GM11168 (cell line): ENCODE data around the gene APP.

Experiments used
- in situ Hi-C: fragments of 300-500 bp; cut with MboI; formaldehyde crosslinking; loops from one replicate; pipeline ENCODE4 v1.12.0; 2022; ENCODE audit warnings: low sequenced_read_pairs; ENCODE audit not compliant: unreplicated experiment

Gene APP

DNA sequence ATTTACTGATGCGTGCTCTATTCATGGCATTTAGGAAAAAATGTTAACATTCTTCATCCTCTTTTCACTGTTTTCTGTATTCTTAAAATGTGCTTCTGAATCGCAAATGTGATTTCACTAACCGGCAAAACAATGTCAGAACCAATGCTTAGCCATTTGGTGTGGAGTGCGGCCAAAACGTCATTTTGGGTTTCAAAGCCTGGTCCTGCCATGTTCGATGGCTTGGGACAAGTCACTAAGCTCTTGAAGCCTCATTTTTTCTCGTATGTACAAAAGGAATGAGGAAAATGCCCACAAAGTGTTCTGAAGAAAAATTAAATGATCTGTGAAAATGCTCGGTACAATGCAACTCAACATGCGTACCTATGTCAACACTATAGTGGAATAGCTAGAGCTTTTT lies 175.3 kb downstream of the APP start:
- in situ Hi-C loops, result no loop called here

DNA sequence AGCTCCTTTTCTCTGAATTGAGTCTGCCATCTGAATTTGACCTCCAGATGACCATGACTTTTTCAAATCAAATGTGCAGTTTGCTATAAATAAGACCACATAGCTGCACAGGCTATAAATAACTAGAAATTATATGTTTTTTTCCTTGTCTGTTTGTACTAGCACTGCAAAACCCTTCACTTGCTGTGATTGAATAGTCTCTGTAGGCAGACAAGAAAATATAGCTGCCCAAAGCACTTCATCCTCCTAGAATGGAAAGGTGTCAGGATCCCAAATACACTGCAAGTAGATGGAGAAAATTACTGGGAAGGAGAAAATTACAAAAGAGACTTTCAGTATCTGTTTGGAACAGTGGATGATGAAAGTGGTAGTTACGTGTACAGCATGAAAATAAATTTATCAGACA lies 175.8 kb downstream of the APP start:
- in situ Hi-C loops, result no loop called here

DNA sequence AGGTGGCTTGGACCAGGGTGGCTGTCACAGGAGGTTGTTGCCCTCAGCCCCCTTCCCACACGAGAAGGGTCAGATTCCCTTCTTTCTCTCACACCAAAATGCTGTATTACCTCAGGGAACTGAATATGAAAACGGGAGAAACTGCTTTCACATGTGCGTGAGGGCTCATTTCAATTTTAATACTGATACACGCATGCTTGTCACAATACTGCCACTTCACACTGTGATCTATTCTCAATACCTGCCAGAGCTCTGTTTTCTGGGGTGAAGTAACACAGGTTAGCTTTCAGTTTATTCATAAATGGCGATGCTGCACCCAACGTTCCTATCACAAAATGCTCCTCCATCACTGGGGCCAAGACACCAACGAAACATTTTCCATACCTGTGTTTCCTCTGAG lies 181.8 kb downstream of the APP start:
- in situ Hi-C loops, result no loop called here

DNA sequence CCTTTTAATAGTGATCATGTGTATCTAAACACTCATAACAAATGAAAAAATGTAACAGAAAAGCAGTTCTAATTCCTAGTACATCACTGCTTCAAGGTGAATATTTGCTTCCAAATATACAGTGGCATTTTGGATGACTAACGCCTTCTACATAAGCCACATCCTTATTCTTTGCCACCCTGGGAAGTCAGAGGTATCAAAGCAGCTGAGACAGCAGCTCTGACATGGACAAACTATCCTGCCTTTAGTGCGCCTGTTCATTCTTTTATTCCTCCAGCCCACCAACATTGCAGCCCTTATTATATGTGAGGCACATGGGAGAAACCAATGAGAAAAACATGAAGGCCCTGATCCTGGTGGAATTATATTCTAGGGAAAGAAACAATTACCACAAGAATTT lies 183.0 kb downstream of the APP start:
- in situ Hi-C loops, result no loop called here

DNA sequence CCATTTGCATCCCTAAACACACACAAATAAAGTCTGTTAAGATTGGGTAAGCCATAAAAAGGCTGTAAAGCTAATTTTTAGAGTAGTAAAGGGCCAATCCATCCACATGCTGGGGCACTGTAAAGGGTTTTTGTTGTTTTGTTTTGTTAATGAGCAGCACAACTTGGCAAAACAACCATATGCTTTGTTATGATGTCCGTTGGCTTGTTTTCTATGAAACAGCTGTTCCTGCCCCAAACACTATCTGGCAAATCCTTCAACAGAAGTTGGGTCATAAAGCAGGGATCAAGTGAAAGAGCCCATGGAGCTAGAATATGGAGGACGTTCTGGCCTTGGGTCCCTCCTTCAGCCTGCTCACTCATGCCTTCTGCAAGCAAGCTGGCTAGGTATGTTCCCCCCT lies 183.6 kb downstream of the APP start:
- in situ Hi-C loops, result no loop called here

DNA sequence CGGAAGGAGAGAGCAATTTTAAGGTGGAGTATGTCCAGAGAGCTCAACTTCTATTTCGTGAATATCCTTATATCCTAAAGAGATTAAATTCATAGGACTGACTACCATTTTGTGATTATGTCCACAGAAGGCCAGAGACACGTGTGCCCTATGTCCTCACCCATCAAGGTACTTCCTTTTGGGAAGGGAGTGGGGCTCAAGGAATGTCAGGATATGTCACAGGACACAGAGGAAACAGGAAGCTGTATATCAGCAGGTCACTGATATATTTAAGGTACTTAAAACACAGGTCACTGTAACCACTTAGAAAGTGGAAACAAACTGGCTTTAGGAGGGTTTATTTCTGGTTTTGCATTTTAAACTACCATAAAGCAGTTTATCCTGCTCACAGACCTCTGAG lies 184.6 kb downstream of the APP start:
- in situ Hi-C loops, result no loop called here

DNA sequence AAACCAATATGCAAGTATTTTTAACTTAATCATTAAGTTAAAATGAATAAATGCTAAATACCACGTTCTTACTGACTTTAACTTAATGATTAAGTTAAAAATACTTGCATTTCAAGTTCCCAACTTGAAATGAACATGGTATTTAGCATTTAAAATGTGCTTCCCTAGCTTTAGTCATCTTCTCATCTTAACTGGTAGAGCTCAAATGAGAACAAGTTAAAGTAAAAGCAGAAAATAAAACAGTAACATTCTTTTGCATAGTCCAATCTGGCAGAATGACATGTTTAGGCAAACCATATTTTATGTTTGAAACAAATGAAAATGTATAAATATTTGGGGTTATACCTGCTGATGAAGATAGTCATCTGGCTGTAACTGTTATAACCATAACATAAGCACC lies 186.0 kb downstream of the APP start:
- in situ Hi-C loops, result no loop called here

DNA sequence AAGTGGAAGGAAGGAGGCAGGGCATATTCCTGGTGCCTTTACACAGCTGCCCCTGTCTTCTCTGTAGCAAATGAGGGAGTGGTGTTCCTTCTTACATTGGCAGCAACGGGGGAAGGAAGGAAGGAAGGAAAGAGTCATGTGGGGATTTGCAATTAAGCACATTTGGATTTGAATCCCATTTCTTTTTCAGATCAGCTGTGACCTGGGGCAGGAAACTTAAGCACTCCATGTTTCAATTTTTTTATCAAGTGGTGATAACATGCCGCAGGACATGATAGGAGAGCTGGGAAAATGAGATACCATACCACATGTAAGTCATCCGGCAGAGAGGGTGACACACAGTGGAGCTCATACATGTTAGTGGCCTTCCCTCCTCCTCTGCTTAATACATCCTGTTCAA lies 186.8 kb downstream of the APP start:
- in situ Hi-C loops, result no loop called here

DNA sequence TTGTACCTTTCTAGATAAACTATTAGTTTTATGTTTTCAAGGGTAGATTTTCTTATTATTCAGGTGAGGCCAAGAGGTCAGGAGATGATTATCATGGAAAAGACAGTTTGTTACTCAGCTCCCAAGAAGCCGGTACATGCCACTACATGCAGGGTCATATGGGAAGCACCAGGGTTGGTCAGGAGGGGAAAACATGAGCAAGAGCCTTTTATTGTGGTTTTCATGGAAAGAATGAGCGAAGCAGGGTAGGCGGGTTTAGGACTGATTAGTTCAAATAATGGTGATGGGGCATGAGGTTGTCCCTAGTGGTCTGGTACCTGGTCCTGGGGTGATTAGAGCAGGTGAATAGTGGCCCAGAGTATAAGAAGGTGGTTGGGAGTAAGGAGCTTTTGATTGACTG lies 189.9 kb downstream of the APP start:
- in situ Hi-C loops, result no loop called here

DNA sequence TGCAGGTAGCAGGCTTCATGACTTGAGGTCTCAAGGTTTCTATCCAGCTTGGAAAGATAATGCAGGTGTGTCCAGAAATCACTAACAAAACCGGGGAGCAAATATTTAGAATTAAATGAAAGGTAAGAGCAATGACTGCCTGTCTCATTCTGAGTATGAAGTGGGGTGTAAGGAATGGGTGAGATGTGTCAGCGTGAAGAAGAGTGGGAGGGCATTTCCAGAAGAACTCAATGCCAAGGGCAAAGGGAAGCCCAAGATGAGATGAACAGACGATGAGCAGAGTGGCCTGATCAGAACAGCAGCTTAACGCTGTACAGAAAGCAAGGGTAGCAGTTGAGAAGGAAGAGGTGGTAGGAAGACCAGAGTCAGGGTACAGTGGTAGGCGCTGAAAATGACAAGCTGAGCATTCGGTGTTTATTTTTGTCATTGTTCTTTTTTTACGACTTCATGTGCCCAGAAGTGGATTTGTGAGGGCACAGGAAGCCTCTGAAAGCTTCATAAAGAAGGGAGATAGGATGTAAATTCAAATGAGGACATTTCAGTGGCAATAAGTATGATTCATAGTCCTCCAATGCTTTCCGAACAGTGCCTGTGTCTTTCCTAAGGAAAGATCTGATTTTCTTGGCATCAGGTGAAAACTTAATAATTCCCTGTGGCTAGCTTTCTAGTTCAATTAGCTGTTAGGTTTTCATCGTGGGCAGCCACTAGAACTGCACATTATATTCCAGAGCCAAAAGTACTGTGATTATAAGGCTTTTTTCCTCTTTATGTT lies 190.5 kb downstream of the APP start:
- in situ Hi-C loops, result no loop called here

DNA sequence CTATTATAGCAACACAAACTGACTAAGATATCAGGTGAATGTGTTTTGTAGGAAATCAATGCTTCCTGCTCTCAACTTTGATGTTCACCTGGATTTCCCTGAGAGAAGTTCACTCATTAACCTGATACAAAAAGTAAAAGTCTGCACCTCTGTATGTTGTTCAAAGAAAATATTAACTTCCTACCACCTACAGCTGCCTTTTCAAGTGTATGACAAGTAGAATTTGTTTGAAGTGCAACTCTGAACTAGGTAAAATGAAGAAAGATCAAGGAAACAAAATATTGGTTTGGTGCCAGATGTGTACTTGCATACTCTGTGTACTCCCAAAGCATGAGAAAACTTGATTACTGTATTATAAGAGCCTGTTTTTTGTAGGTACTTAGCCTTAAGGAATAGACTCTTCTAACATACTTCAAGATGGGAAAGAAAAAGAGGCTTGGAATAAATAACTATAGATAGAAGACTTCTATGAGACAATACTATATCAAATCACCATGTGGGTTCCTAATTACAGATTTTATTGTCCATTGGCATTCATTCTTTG lies 193.4 kb downstream of the APP start:
- in situ Hi-C loops, result no loop called here

DNA sequence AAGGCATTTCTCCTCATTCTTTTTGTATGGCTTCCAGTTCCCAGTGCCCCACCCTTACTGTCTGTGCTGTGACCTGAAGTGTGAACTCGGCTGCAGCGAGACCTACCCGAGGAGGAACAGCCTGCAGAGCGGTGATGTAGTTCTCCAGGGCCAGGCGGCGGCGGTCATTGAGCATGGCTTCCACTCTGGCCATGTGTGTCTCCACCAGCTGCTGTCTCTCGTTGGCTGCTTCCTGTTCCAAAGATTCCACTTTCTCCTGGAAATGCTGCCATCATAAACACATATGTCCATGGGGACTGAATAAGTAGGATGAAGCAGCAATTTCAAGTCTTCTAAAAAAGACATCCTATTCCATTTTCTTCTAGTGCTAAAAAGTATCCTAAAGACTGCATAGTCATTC lies 195.6 kb downstream of the APP start:
- in situ Hi-C loops, result no loop called here

DNA sequence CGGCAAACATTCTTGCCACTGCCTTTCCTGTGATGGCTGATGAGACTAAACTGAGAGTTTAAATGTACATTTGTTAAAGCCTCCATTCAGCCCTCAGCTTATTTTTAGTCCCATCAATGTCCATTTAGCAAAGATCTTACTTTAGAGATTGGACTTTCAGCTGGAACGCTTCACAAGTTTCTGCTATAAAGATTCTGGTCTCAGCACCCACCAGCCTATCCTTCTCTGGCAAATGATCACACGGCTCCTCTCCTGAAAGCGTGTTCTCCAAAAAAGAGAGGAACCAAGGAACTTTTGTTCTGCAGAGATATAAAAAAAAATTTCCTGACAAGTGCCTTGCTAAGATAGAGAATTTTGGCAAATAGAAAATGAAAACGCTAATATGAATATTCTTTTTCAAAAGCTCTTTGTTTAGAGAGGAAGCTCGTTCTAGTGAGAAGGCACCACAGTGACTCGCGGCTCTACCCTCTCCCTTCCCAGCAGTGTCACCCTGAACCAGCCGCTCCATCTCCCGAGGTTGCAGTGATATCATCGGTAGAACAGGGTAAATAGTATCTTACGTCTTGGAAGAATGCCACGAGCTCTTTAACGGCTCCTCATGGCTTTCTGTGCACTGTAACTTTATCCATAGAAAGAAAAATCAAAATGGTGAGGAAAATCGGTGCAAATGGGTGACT lies 200.2 kb downstream of the APP start:
- in situ Hi-C loops, result no loop called here

DNA sequence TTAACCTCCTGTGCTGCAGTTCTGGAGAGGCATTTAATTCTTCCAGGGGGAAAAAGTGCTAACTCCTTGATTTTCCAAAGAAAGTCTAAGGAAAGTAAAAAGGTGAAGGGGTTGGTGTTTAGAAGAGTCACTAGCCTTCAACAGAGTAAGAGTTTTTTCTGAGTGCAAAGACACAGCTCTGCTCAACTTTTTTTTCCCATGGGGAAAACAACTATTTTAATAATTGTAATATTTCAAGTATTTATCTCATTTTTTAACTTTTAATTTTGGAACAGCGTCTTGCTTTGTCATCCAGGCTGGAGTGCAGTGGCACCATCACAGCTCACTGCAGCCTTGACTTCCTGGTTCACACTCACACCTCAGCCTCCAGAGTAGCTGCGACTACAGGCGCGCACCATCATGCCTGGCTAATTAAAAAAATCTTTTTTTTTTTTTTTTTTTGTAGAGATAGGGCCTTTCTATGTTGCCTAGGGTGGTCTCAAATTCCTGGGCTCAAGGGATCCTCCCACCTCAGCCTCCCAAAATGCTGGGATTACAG lies 202.6 kb downstream of the APP start:
- in situ Hi-C loops, result no loop called here

DNA sequence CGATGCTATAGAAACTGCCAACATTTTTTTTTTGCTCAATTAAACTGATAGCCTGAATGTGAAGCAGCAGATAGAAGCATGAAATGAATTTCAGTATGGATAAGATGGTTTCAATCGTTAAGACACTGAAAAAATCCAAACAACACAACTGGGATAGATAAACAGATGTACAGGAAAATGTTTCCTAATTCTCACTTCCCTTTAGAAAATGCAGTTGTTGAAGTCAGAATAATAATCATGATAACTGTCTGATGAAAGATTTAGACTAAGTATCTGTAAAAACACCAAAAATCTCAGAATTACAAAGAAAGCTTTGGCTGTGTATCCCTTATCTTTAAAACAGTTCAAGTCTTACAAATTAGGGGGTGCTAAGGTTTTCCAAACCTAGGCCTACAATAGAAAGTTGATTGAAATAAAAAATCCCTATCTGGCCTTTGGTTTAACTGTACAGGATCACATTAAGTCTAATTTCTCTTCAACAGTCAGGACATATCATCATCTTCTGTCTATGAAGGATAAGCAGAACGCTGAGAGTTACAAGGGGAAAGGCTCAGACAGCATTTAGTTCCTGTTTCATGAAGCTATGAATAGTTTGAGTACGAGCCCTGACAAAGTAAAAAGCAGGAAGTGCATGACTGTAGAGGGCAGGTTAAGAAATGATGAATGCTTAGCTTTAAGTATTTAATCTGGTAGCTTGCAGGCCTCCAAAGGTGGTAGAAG lies 203.2 kb downstream of the APP start:
- in situ Hi-C loops, result no loop called here

DNA sequence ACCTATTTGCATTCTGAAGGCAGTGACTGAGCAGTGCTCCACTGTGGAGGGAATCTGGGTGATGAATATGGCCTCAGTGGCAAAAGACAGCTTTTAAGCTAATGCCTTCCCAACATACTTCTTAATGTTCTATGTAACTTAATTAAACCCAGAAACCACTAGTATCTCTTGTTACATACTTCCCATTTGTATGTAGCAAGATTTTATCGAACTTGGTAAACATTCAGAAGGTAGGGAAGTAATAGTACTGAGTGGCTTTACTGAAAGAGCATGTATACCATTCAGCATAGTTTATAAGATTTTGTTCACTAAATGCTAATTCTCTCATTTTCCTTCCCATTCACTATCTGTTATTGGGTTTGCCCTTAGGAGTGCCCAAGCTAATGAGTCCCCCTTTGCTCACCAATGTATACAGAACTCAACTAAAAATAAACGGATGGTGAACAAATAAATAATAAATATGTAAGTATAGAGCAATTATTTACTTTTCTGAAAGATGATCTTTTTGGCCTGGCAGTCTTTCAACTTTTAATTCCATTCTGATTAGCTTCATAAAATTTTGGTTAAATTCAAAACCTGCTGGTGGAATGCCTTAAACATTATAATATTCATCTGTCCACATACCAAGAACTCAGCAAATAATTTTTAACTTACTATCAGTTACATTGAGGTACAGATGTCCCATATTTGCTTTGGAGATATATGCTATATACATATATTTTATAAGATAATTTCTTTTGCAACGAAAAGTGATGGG lies 204.4 kb downstream of the APP start:
- in situ Hi-C loops, result no loop called here

DNA sequence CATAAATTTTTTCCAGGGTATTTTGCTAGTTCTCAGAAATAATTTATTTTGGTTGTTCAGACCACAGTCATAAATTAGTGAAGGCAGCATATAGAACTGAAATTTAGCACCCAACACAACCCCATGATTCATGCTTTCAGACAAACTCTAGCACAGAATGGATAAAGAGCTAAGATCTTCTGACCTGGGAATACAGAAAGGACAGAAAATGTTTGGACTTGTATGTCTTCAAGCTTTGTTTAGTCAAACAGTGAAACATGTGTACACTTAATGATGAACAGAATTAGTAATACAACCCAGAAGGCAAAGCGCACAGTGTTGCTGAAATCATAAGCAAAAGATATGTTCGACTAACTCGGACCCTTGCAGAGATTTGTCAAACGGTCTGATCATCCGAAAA lies 205.6 kb downstream of the APP start:
- in situ Hi-C loops, result no loop called here

DNA sequence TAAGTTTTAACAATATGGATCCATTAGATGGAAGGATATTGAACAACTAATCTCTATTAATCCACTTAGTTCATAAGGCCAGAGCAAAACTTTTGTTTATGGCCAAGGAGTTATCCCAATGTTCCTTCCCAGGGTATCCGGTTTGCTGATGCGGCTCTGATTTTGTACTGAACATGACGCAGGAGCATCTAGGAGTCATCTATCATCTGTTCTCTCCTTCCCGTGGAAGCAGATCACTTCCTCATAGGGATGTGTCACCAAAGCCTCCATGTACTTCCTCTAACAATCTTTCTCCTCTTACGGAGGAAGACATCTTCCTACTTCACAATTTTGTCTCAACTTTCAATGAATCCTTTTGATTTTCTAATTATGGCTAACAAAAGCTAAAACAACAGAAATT lies 206.6 kb downstream of the APP start:
- in situ Hi-C loops, result no loop called here

DNA sequence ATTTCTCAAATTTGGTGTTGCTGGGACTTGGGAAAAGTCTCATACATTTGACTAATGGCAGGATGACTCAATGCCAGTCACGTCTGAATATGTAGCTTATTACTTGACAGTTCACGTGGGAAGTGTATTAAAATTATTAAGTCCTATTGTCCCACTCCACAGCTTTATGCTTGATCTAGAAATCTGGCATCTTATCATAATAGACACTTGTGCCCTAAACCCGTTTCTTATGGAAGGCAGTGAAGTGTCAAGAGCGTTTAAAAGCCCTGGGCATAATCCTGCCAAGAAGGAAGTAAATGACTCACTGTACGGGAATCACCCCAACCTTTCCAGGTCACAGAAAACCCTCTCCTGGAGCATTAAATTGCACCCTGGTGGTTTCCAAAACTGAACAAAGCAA lies 207.4 kb downstream of the APP start:
- in situ Hi-C loops, result no loop called here

DNA sequence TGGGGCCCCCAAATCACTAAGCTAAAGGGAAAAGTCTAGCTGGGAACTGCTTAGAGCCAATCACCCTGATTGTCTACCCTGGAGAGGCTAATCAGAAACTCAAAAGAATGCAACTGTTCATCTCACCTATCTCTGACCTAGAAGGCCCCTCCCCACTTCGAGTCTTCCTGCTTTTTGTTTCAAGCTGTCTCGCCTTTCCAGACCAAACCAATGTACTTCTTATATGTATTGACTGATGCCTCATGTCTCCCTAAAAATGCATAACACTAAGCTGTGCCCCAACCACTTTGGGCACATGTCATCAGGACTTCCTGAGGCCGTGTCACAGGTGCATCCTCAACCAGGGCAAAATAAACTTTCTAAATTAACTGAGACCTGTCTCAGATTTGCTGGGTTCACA lies 209.5 kb downstream of the APP start:
- in situ Hi-C loops, result no loop called here
